Measurements from ENCODE around the gene SSMEM1. TPM values are rescaled to one million over a fixed set of nuclear protein-coding genes. Genes with fewer than 3 reads are reported as not detected.

SSMEM1 gene
- total RNA-seq, 1 donor from 2014 or later: not detected

- intact Hi-C loops (cut with micrococcal nuclease): no loop called here
- Mint-ChIP-seq H3K27me3 (no peaks in the 10 kb centered on the region), H3K4me3 (no peak overlapping the region), H3K27ac (no peak overlapping the region), H3K4me1 (peaks cover 7% of the 10 kb centered on the region), H3K9me3 (no peaks in the 10 kb centered on the region), H3K36me3 (ENCODE audit: low read depth) (peaks cover 59% of the 10 kb centered on the region)
- no peak for TF ChIP-seq CTCF (IDR thresholded peaks at IDR 0.05)
- DNase-seq (no peak), ATAC-seq (ENCODE audit: low read depth) (no peak)
- POLR2A ChIA-PET: interaction anchor here (1.1 kb wide), 1 partner anchor 18 kb away, joined by 3 read pairs; the partner anchor contains the start of gene TMEM209
- CTCF ChIA-PET: no interaction called here
These were observed 20.3 kb upstream of the SSMEM1 start for GRCh38 chr7:130187360-130187759.

GRCh38 chr7:130189343-130189742 lies 18.3 kb upstream of the SSMEM1 start:
- no peak for DNase-seq
- H3K36me3 Mint-ChIP-seq (ENCODE audit: low read depth): peaks cover 58% of the 10 kb centered on the region
- no peaks in the 10 kb centered on the region for H3K27me3 Mint-ChIP-seq
- H3K9me3 Mint-ChIP-seq: no peaks in the 10 kb centered on the region
- CTCF ChIA-PET: no interaction called here
- no peak overlapping the region for H3K4me3 Mint-ChIP-seq
- H3K4me1 Mint-ChIP-seq: peaks cover 7% of the 10 kb centered on the region
- POLR2A ChIA-PET: no interaction called here
- no peak for TF ChIP-seq CTCF (IDR thresholded peaks at IDR 0.05)
- intact Hi-C loops (cut with micrococcal nuclease): no loop called here
- no peak overlapping the region for H3K27ac Mint-ChIP-seq
- no peak for ATAC-seq (ENCODE audit: low read depth)

GRCh38 chr7:130191791-130192190 lies 15.9 kb upstream of the SSMEM1 start:
- Mint-ChIP-seq H3K27me3 (no peaks in the 10 kb centered on the region), H3K9me3 (no peaks in the 10 kb centered on the region), H3K4me3 (no peak overlapping the region), H3K36me3 (ENCODE audit: low read depth) (peaks cover 62% of the 10 kb centered on the region), H3K4me1 (peaks cover 7% of the 10 kb centered on the region), H3K27ac (no peak overlapping the region)
- intact Hi-C loops (cut with micrococcal nuclease): no loop called here
- ATAC-seq (ENCODE audit: low read depth): no peak
- DNase-seq: no peak
- ChIA-PET POLR2A (interaction anchor here (0.7 to 3.3 kb wide), 2 partner anchors 9 to 13 kb away, joined by 3 to 17 read pairs; partner anchors contain the start of gene TMEM209), CTCF (no interaction called here)
- TF ChIP-seq CTCF (IDR thresholded peaks at IDR 0.05): no peak

GRCh38 chr7:130195396-130195795 lies 12.3 kb upstream of the SSMEM1 start:
- ChIA-PET CTCF (no interaction called here), POLR2A (no interaction called here)
- H3K27me3 Mint-ChIP-seq: no peaks in the 10 kb centered on the region
- no peak overlapping the region for H3K4me3 Mint-ChIP-seq
- intact Hi-C loops (cut with micrococcal nuclease): no loop called here
- no peak for DNase-seq
- H3K9me3 Mint-ChIP-seq: no peaks in the 10 kb centered on the region
- no peak for TF ChIP-seq CTCF (IDR thresholded peaks at IDR 0.05)
- peaks cover 65% of the 10 kb centered on the region for H3K36me3 Mint-ChIP-seq (ENCODE audit: low read depth)
- peaks cover 3% of the 10 kb centered on the region for H3K4me1 Mint-ChIP-seq
- ATAC-seq (ENCODE audit: low read depth): no peak
- H3K27ac Mint-ChIP-seq: no peak overlapping the region

GRCh38 chr7:130196476-130196875 lies 11.2 kb upstream of the SSMEM1 start:
- POLR2A ChIA-PET: no interaction called here
- ATAC-seq (ENCODE audit: low read depth): no peak
- DNase-seq: no peak
- Mint-ChIP-seq H3K27ac (no peak overlapping the region), H3K27me3 (no peaks in the 10 kb centered on the region), H3K9me3 (no peaks in the 10 kb centered on the region), H3K4me1 (peaks cover 3% of the 10 kb centered on the region), H3K36me3 (ENCODE audit: low read depth) (peaks cover 62% of the 10 kb centered on the region), H3K4me3 (no peak overlapping the region)
- intact Hi-C loops (cut with micrococcal nuclease): no loop called here
- no peak for TF ChIP-seq CTCF (IDR thresholded peaks at IDR 0.05)
- CTCF ChIA-PET: no interaction called here
